Upper lobe of left lung (tissue), 6 donors: Measurements from ENCODE around the gene FHL3. TPM values are rescaled to one million over a fixed set of nuclear protein-coding genes. Genes with fewer than 3 reads are reported as not detected.

Experiments
- ATAC-seq, 2 donors: fragments of 200-7000 bp; cut with Tn5 transposase; one replicate each; pipeline ENCODE4 v1.9.1; 2022; ENCODE audit warnings: mild to moderate bottlenecking in 2 of 2, moderate library complexity in 2 of 2; ENCODE audit not compliant: low FRiP score in 2 of 2
- DNase-seq, 2 donors: peaks; one replicate each; pipeline ENCODE4 v3.0.0-alpha.2; 2019 to 2020
- H3K27ac ChIP-seq, 4 donors: fragments of 200-600 bp; sonication (generic); one replicate each; pipeline ENCODE4 v1.5.1; 2016 to 2019
- H3K27me3 ChIP-seq, 4 donors: fragments of 200-600 bp; sonication (generic); one replicate each; pipeline ENCODE4 v1.5.1; 2017 to 2019
- H3K36me3 ChIP-seq, 4 donors: fragments of 200-600 bp; sonication (generic); one replicate each; pipeline ENCODE4 v1.5.1; 2016 to 2019
- H3K4me1 ChIP-seq, 4 donors: fragments of 200-600 bp; sonication (generic); one replicate each; pipeline ENCODE4 v1.5.1; 2018 to 2019
- H3K4me3 ChIP-seq, 4 donors: fragments of 200-600 bp; sonication (generic); one replicate each; pipeline ENCODE4 v1.5.1; 2017 to 2019; ENCODE audit warnings: mild to moderate bottlenecking in 2 of 4, moderate library complexity in 1 of 4
- H3K9me3 ChIP-seq, 4 donors: fragments of 200-600 bp; sonication (generic); one replicate each; pipeline ENCODE4 v1.5.1; 2018 to 2019
- CTCF ChIP-seq, 6 experiments: fragments of 450-650 bp in 4 of 6; fragments of 200-600 bp in 2 of 6; sonication (generic) in 2 of 6; IDR thresholded peaks; one replicate each; pipeline ENCODE4 v1.5.1; 2016 to 2019; ENCODE audit warnings: antibody characterized with exemption in 6 of 6
- EP300 ChIP-seq, 4 donors: sonication (generic); formaldehyde crosslinking; IDR thresholded peaks; one replicate each; pipeline ENCODE4 v1.5.1; 2017; ENCODE audit warnings: antibody characterized with exemption in 4 of 4, control low read depth in 2 of 4
- POLR2A ChIP-seq, 4 donors: fragments of 450-650 bp; IDR thresholded peaks; one replicate each; pipeline ENCODE4 v1.5.1; 2016 to 2017; ENCODE audit warnings: antibody characterized with exemption in 4 of 4, mild to moderate bottlenecking in 2 of 4
- POLR2AphosphoS5 ChIP-seq, 2 donors: sonication (generic); formaldehyde crosslinking; IDR thresholded peaks; one replicate each; pipeline ENCODE4 v1.5.1; 2017; ENCODE audit warnings: antibody characterized with exemption in 2 of 2
- WGBS, 2 donors: methylation state at CpG; one replicate each; pipeline ENCODE4 v1.1.5; 2017 to 2018; 5-methylcytosine and 5-hydroxymethylcytosine counted together
- total RNA-seq, 6 donors: library from RNA; depleted of rRNA in 4 of 6; stranded (reverse); fragments of >200 nt in 4 of 6; gene quantifications; one replicate each; pipeline versions ENCODE4 v1.1.0 to v1.2.1, GENCODE V29; 2016 to 2021
- donor health status: DM: no; HTN: no; CAD: no; lungs with moderate emphysema.
- donor health status: DM: no; HTN: yes; CAD: no; lungs with severe emphysema.

Gene FHL3
- total RNA-seq, 6 donors from 2014 or later, result 9.5 to 25.8 (median 18.6) TPM

DNA sequence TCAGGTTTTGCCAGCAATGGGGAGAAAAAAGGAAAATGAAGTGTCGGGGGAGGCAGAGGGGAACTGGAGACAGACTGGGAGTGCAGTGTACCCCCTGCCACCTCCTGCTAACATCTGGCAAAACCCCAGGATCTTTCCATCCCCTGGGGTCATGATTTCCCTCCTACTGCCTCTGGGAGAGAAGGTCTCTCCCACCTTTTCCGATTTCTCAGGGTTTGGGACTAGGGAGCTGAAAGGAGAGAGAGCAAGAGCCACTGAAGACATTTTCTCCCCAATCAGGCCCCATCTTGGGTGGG is 5.1 kb downstream of the FHL3 start:
- H3K9me3 ChIP-seq, result no peaks in the 10 kb centered on the region
- peak overlapping the region; percentile 79 to 92 (median 90) for H3K27ac ChIP-seq
- DNase-seq, result no peak
- no peak for ATAC-seq
- TF ChIP-seq EP300 (IDR thresholded peaks at IDR 0.05) (no peak), CTCF (IDR thresholded peaks at IDR 0.05) (no peak), POLR2AphosphoS5 (IDR thresholded peaks at IDR 0.05) (no peak), POLR2A (IDR thresholded peaks at IDR 0.05) (no peak)
- 62 to 75% methylated on average over 2 of the region's 2 CpGs for WGBS, 2 donors
- H3K27me3 ChIP-seq, result no peaks in the 10 kb centered on the region
- H3K4me3 ChIP-seq, result peak overlapping the region in 1 of 4 donors; percentile 11
- H3K36me3 ChIP-seq, result peaks cover 0 to 21% (median 7%) of the 10 kb centered on the region in 4 donors
- peaks cover 58 to 96% (median 78%) of the 10 kb centered on the region in 4 donors for H3K4me1 ChIP-seq

DNA sequence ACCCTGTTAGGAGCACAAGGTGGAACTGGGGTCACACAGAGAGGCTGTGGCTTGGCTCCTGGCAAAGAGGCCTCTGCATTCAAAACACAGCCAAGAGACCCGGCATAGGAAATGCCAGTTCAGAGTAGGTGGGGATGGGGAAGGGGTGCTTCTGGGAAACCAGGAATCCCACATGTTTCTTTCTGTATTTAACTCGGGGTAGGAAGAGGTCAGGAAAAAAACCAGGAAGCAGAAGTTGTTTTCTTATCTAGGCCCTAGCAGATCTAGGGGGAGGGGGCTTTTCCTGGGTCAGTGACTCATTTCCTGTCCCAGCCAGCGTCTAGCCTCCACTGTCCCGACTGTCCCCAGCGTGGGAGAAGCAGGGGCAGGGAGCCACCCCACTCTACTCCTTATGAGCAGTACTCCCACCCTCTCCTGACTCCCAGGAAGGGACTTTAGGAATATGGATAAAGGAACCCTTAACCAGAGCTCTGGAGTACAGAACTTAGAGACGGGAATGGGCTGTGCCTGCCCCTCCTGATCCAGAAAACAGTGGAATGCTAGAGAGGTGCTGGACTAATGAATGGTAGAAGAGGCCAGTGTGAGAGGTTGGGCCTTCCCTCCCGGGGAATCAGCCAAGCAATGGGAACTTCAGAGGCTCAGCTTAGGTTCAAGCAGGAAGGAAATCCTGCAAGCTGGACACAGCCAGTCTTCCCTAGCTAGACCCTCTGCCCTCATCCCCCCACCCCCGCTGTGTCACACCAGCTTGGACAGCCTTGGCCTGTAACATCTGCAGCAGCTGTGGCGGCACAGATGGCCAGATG is 5.7 kb downstream of the FHL3 start:
- ATAC-seq (peak; percentile 16 to 35), DNase-seq (peak in 1 of 2 donors; percentile 76)
- Histone ChIP-seq H3K36me3 (peaks cover 0 to 21% (median 7%) of the 10 kb centered on the region in 4 donors), H3K27ac (peak overlapping the region; percentile 79 to 92 (median 90)), H3K9me3 (no peaks in the 10 kb centered on the region), H3K4me1 (peaks cover 62 to 96% (median 80%) of the 10 kb centered on the region in 4 donors), H3K27me3 (no peaks in the 10 kb centered on the region), H3K4me3 (no peak overlapping the region)
- 9 to 12% methylated on average over 8 to 9 of the region's 9 CpGs for WGBS, 2 donors
- TF ChIP-seq POLR2A (IDR thresholded peaks at IDR 0.05) (peak in 1 of 4 donors; percentile 55), EP300 (IDR thresholded peaks at IDR 0.05) (peak in 1 of 4 donors; percentile 55), CTCF (IDR thresholded peaks at IDR 0.05) (no peak), POLR2AphosphoS5 (IDR thresholded peaks at IDR 0.05) (peak; percentile 53 to 62)

DNA sequence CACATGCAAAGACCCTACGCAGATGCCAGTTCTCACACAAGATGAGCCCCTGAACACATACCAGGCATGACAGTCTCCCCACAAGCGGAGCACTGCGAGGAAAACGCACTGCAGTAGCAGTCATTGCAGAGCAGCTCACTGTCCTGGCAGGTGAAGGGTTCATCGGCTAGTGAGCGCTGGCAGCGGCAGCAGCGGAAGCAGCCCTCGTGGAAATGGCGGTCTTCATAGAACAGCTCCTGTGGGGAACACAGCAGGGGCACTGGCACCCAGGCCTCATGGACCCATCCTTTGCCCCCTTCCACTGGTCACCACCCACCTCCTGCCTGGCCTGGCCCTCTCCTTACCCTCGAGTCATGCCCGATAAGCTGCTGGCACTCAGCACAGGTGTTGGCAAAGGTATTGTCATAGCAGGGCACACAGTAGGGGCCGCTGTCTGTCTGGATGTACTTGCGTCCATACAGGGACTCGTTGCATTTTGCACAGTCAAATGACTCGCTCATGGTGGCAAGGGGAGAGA is 6.3 kb downstream of the FHL3 start:
- Histone ChIP-seq H3K4me1 (peaks cover 56 to 90% (median 76%) of the 10 kb centered on the region in 4 donors), H3K27ac (peak overlapping the region; percentile 79 to 92 (median 90)), H3K27me3 (no peaks in the 10 kb centered on the region), H3K4me3 (no peak overlapping the region), H3K36me3 (peaks cover 0 to 21% (median 7%) of the 10 kb centered on the region in 4 donors), H3K9me3 (no peaks in the 10 kb centered on the region)
- WGBS, 2 donors, result 52 to 77% methylated on average over 6 to 16 of the region's 16 CpGs
- no peak for DNase-seq
- ATAC-seq, result no peak
- no peak for TF ChIP-seq POLR2A (IDR thresholded peaks at IDR 0.05)
- TF ChIP-seq POLR2AphosphoS5 (IDR thresholded peaks at IDR 0.05), result no peak
- TF ChIP-seq CTCF (IDR thresholded peaks at IDR 0.05), result no peak
- no peak for TF ChIP-seq EP300 (IDR thresholded peaks at IDR 0.05)

GRCh38 chr1:37998089-37998808 is 7.1 kb downstream of the FHL3 start:
- peaks cover 0 to 21% (median 7%) of the 10 kb centered on the region in 4 donors for H3K36me3 ChIP-seq
- TF ChIP-seq EP300 (IDR thresholded peaks at IDR 0.05) (no peak), POLR2AphosphoS5 (IDR thresholded peaks at IDR 0.05) (no peak), CTCF (IDR thresholded peaks at IDR 0.05) (no peak), POLR2A (IDR thresholded peaks at IDR 0.05) (no peak)
- ATAC-seq (no peak), DNase-seq (no peak)
- H3K9me3 ChIP-seq, result no peaks in the 10 kb centered on the region
- no peaks in the 10 kb centered on the region for H3K27me3 ChIP-seq
- peaks cover 49 to 82% (median 72%) of the 10 kb centered on the region in 4 donors for H3K4me1 ChIP-seq
- peak overlapping the region; percentile 79 to 90 (median 86) for H3K27ac ChIP-seq
- H3K4me3 ChIP-seq, result no peak overlapping the region
- WGBS, 2 donors, result 91 to 97% methylated on average over 4 to 9 of the region's 9 CpGs
